GM18861 (cell line): ENCODE measurements around the gene CEP170.
"Not testable (repeated sequence)": the region's sequence is repeated elsewhere in the genome, so short reads cannot be mapped to it uniquely, and the experiment has no call there.

Experiments
- ATAC-seq: cut with Tn5 transposase; IDR thresholded peaks from one replicate; pipeline ENCODE4 v1.9.1; 2021; ENCODE audit not compliant: unreplicated experiment

The CEP170 gene

GRCh38 chr1:243183661-243184060 is 71.4 kb downstream of the CEP170 start:
- ATAC-seq: not testable (repeated sequence)

GRCh38 chr1:243183176-243183575 is 71.9 kb downstream of the CEP170 start:
- ATAC-seq: not testable (repeated sequence)

- ATAC-seq: no peak
Observed at GRCh38 chr1:243179720-243180119, 75.4 kb downstream of the CEP170 start.

GRCh38 chr1:243177792-243178191 is 77.3 kb downstream of the CEP170 start:
- not testable (repeated sequence) for ATAC-seq

- not testable (repeated sequence) for ATAC-seq
Observed at GRCh38 chr1:243173758-243174369, 81.2 kb downstream of the CEP170 start.

- ATAC-seq: not testable (repeated sequence)
Observed at GRCh38 chr1:243164911-243165310, 90.2 kb downstream of the CEP170 start.

- not testable (repeated sequence) for ATAC-seq
Observed at GRCh38 chr1:243150906-243151305, 104.2 kb downstream of the CEP170 start.

- not testable (repeated sequence) for ATAC-seq
Observed at GRCh38 chr1:243149120-243149519, 106.0 kb downstream of the CEP170 start.

GRCh38 chr1:243147351-243147750 is 107.7 kb downstream of the CEP170 start:
- ATAC-seq: not testable (repeated sequence)

GRCh38 chr1:243140498-243140897 is 114.6 kb downstream of the CEP170 start:
- not testable (repeated sequence) for ATAC-seq

- ATAC-seq: not testable (repeated sequence)
Observed at GRCh38 chr1:243122876-243123409, 132.1 kb downstream of the CEP170 start.

GRCh38 chr1:243121939-243122338 is 133.1 kb downstream of the CEP170 start:
- not testable (repeated sequence) for ATAC-seq

GRCh38 chr1:243118601-243119322 is 136.3 kb downstream of the CEP170 start:
- not testable (repeated sequence) for ATAC-seq

GRCh38 chr1:243116187-243116586 is 138.9 kb downstream of the CEP170 start:
- ATAC-seq: not testable (repeated sequence)

- not testable (repeated sequence) for ATAC-seq
Observed at GRCh38 chr1:243114769-243115168, 140.3 kb downstream of the CEP170 start.

- peak; percentile 96 for ATAC-seq
Observed at GRCh38 chr1:243114059-243114713, 140.9 kb downstream of the CEP170 start.

- not testable (repeated sequence) for ATAC-seq
Observed at GRCh38 chr1:243107171-243107570, 147.9 kb downstream of the CEP170 start.

GRCh38 chr1:243105652-243106332 is 149.3 kb downstream of the CEP170 start:
- ATAC-seq: not testable (repeated sequence)

GRCh38 chr1:243105104-243105503 is 150.0 kb downstream of the CEP170 start:
- ATAC-seq: not testable (repeated sequence)

GRCh38 chr1:243104452-243104851 is 150.6 kb downstream of the CEP170 start:
- ATAC-seq: not testable (repeated sequence)

- peak; percentile 97 for ATAC-seq
Observed at GRCh38 chr1:243101551-243102050, 153.5 kb downstream of the CEP170 start.
